Mesendoderm (in vitro differentiated cells): ENCODE data around the gene GRIK4.

Experiments used
- DNase-seq: peaks from one replicate; pipeline ENCODE4 v3.0.0; 2013
- H2AK5ac ChIP-seq: 2 replicates; pipeline ENCODE4 v1.6.1; 2013; ENCODE audit warnings: low read length, inconsistent platforms
- H2BK120ac ChIP-seq: 2 replicates; pipeline ENCODE4 v1.6.1; 2013; ENCODE audit warnings: low read depth, mild to moderate bottlenecking, low read length, moderate library complexity, mixed read lengths
- H2BK15ac ChIP-seq: replicated peaks from 2 replicates; pipeline ENCODE4 v1.6.1; 2013; ENCODE audit warnings: low read depth, mild to moderate bottlenecking, moderate library complexity
- H2BK5ac ChIP-seq: 2 replicates; pipeline ENCODE4 v1.6.1; 2013; ENCODE audit warnings: low read length, inconsistent platforms
- H3K18ac ChIP-seq: 2 replicates; pipeline ENCODE4 v1.6.1; 2013; ENCODE audit warnings: mild to moderate bottlenecking, low read length, mixed read lengths
- H3K23ac ChIP-seq: one replicate; pipeline ENCODE4 v1.6.1; 2013; ENCODE audit warnings: low read length
- H3K27ac ChIP-seq: 2 replicates; pipeline ENCODE4 v1.5.1; 2013; ENCODE audit warnings: low read depth, mild to moderate bottlenecking, inconsistent platforms, low read length, moderate library complexity
- H3K27me3 ChIP-seq: 2 replicates; pipeline ENCODE4 v1.6.1; 2013; ENCODE audit warnings: low read length, control low read depth, mild to moderate bottlenecking, inconsistent platforms; ENCODE audit not compliant: insufficient read depth, poor library complexity
- H3K36me3 ChIP-seq: 2 replicates; pipeline ENCODE4 v1.6.1; 2013; ENCODE audit warnings: low read length, inconsistent platforms; ENCODE audit not compliant: control insufficient read depth, insufficient read depth
- H3K4ac ChIP-seq: one replicate; pipeline ENCODE4 v1.6.1; 2013; ENCODE audit warnings: low read depth, mild to moderate bottlenecking, low read length, moderate library complexity
- H3K4me1 ChIP-seq: 2 replicates; pipeline ENCODE4 v1.6.1; 2013; ENCODE audit warnings: low read depth, low read length, inconsistent platforms; ENCODE audit not compliant: control insufficient read depth
- H3K4me2 ChIP-seq: 2 replicates; pipeline ENCODE4 v1.6.1; 2013; ENCODE audit warnings: low read length
- H3K4me3 ChIP-seq: 2 replicates; pipeline ENCODE4 v1.5.1; 2013; ENCODE audit warnings: mild to moderate bottlenecking, low read length
- H3K56ac ChIP-seq: one replicate; pipeline ENCODE4 v1.6.1; 2013; ENCODE audit warnings: low read length
- H3K79me1 ChIP-seq: 2 replicates; pipeline ENCODE4 v1.6.1; 2013; ENCODE audit warnings: low read length, inconsistent platforms
- H3K79me2 ChIP-seq: 2 replicates; pipeline ENCODE4 v1.6.1; 2013; ENCODE audit warnings: mild to moderate bottlenecking, low read length; ENCODE audit not compliant: control insufficient read depth, insufficient read depth
- H3K9ac ChIP-seq: 2 replicates; pipeline ENCODE4 v1.6.1; 2013; ENCODE audit warnings: low read length, inconsistent platforms
- H4K5ac ChIP-seq: one replicate; pipeline ENCODE4 v1.6.1; 2013; ENCODE audit warnings: low read length
- H4K8ac ChIP-seq: one replicate; pipeline ENCODE4 v1.6.1; 2013; ENCODE audit warnings: low read depth, mild to moderate bottlenecking, control low read depth, low read length, moderate library complexity
- WGBS: extraction: QIAGEN DNeasy Blood & Tissue Kit; methylation state at CpG from one replicate; pipeline ENCODE4 v1.1.7; 2013; ENCODE audit warnings: low lambda C conversion rate, missing lambda C conversion rate; ENCODE audit not compliant: insufficient coverage; ENCODE audit errors: extremely low coverage; 5-methylcytosine and 5-hydroxymethylcytosine counted together

GRIK4 gene

DNA sequence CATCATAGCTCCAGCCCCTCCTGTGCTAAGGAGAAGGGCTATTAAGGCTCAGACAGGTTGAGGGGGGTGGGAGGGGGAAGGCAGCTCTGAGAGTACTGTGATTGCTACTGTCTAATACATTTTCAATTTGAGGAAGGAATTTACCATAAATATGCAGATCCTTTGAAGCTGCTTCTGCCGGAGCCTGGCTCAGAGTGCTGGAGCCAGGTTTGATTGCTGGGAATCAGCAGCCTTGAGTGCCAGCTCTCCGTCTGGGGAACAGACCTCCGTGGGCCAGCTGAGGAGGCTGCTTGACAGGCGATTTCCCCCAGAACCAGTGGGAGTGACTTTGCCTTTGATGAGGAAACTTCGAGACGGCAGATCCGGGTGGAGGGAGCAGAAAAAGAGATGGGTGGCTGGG, 370.6 kb downstream of the GRIK4 start:
- no peak overlapping the region for H4K5ac ChIP-seq
- no peak overlapping the region for H3K4ac ChIP-seq
- H3K23ac ChIP-seq, result no peak overlapping the region
- H3K9ac ChIP-seq, result no peak overlapping the region
- no peak overlapping the region for H3K4me3 ChIP-seq
- H2BK15ac ChIP-seq, result no peak overlapping the region
- H3K36me3 ChIP-seq, result no peaks in the 10 kb centered on the region
- H2BK120ac ChIP-seq, result no peak overlapping the region
- no peaks in the 10 kb centered on the region for H3K79me1 ChIP-seq
- no CpG with 5 or more reads among the region's 7 CpGs for WGBS
- H3K27me3 ChIP-seq, result no peaks in the 10 kb centered on the region
- H3K27ac ChIP-seq, result no peak overlapping the region
- H3K18ac ChIP-seq, result no peak overlapping the region
- H3K56ac ChIP-seq, result no peak overlapping the region
- H3K4me1 ChIP-seq, result peaks cover 5% of the 10 kb centered on the region
- no peaks in the 10 kb centered on the region for H3K79me2 ChIP-seq
- no peak overlapping the region for H3K4me2 ChIP-seq
- DNase-seq, result no peak
- H4K8ac ChIP-seq, result no peak overlapping the region
- H2BK5ac ChIP-seq, result no peak overlapping the region
- no peak overlapping the region for H2AK5ac ChIP-seq

DNA sequence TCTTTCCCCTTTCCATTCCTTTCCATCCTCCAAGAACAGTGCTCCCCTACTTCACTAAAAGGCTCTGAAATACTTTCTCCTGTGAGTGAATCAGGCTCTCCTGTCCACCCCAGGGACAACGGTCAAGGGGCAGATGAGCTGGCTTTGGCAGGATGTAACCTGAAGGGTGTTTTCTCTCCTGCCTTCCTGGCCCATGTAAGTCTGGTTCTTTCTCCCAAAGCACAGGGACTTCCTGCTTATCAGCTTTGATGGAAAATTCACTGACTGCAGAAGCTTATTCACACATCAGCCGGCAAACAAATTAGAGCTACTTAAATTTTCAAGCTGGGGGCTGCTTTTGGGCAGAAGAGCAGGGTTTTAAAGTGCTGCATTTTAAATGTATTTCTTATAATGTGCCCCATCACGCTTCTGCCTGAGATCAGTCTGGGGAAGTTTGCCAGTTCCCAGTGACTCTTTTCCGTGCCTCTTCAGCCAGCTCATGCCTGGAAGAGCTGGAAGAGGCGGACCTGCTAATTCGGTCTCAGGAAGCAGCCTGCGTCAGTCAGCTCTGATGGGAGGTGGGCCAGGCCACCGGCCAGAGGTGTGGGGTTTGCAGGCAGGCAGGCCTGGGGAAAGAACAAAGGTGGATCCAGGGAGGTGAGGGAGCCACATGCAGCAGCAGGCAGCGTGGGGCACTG, 372.0 kb downstream of the GRIK4 start:
- H3K56ac ChIP-seq, result peak overlapping the region; percentile 51
- H4K8ac ChIP-seq, result no peak overlapping the region
- no peaks in the 10 kb centered on the region for H3K27me3 ChIP-seq
- peaks cover 5% of the 10 kb centered on the region for H3K4me1 ChIP-seq
- H3K79me1 ChIP-seq, result no peaks in the 10 kb centered on the region
- no peak overlapping the region for H3K27ac ChIP-seq
- H2BK15ac ChIP-seq, result no peak overlapping the region
- DNase-seq, result peak; percentile 80
- H4K5ac ChIP-seq, result no peak overlapping the region
- no peaks in the 10 kb centered on the region for H3K36me3 ChIP-seq
- H3K9ac ChIP-seq, result peak overlapping the region; percentile 15
- no peak overlapping the region for H2BK120ac ChIP-seq
- H2AK5ac ChIP-seq, result no peak overlapping the region
- no peak overlapping the region for H3K18ac ChIP-seq
- no peak overlapping the region for H3K4me2 ChIP-seq
- no peak overlapping the region for H3K4ac ChIP-seq
- H2BK5ac ChIP-seq, result no peak overlapping the region
- H3K79me2 ChIP-seq, result no peaks in the 10 kb centered on the region
- no peak overlapping the region for H3K4me3 ChIP-seq
- no peak overlapping the region for H3K23ac ChIP-seq
- no CpG with 5 or more reads among the region's 9 CpGs for WGBS

DNA sequence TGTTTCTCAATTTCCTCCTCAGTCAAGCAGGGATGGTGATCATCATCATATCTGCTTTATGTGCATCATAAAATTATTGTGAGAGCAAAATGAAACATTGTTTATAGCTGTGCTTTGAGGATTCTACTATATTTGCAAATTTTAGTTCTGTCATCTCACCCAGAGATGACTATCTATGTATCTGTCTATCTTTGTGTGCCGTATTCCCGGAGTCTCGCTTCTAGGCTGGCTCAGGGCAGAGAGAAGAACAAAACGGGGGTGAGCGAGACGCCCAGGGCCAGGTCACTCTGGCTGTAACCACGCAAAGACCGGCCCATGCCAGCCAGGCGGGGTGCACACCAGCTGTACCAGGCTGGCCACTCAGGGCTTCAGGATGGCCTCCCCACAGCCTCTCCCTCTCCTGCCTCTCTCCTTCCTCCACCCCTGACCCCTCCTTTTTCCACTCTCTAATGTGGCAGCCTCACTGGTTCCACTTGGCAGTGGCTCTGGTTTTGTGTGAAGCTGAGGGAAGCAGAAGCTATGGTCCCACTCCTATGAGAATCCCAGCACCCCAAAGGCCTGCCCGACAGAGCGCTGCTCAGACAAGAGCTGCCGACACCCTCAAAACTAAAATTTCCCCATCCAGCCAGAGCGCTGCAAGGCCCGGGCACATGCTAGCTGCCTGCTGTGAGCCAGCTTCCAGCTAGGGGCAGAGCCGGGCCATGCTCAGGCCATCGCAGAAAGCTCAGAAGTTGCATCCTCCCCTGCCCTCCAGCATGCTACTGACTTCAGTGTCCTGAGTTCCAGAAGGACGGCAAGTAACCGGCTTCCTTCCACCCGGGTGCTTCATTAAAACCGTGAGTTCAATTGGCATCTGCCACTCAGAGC, 372.8 kb downstream of the GRIK4 start:
- no peak overlapping the region for H3K4me2 ChIP-seq
- H3K4me1 ChIP-seq, result peaks cover 5% of the 10 kb centered on the region
- no peak overlapping the region for H2AK5ac ChIP-seq

DNA sequence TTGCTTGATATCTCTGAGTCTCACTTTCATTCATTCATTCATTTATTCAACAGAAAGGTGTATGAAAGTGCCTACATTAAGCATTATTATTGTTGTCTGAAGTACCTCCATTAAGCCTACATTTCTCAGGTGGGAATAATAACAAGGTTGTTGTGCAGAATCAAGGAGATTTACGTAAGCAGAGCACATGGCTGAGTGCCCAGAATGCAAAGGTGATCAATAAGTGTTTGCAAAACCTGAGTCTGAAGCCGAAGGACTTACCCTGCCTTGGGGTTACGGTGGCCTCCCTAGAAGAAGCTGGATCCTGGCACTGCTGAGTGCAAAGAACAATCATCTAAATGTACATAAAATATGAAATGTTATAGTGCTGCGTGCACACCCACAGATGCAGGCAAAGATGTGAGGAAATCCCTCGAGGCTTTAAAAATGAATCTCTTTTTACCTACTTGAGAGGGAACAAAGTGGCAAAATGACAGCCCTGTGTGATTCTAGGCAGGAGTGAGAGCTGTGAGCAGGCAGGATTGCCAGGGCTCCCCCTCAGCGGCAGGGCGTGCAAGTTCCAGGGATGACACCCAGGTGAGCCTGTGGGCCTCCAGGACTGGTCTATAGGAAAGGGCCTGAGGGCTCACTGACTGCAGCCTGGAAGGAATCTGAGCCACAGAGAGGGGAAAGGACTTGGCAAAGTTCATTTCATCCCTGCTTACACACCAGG, 379.2 kb downstream of the GRIK4 start:
- Histone ChIP-seq H3K4me3 (no peak overlapping the region), H2BK5ac (no peak overlapping the region), H3K36me3 (no peaks in the 10 kb centered on the region), H2BK15ac (no peak overlapping the region), H3K9ac (no peak overlapping the region), H2AK5ac (no peak overlapping the region), H3K79me2 (no peaks in the 10 kb centered on the region), H3K56ac (no peak overlapping the region), H3K4me1 (no peaks in the 10 kb centered on the region), H4K5ac (no peak overlapping the region), H3K18ac (no peak overlapping the region), H3K4me2 (no peak overlapping the region), H3K27ac (no peak overlapping the region), H3K23ac (no peak overlapping the region), H3K79me1 (no peaks in the 10 kb centered on the region), H4K8ac (no peak overlapping the region), H3K27me3 (no peaks in the 10 kb centered on the region), H2BK120ac (no peak overlapping the region), H3K4ac (no peak overlapping the region)
- no CpG with 5 or more reads among the region's 7 CpGs for WGBS
- DNase-seq, result no peak

More for the DNA sequence above, 372.8 kb downstream of the GRIK4 start:
- Histone ChIP-seq H3K79me2 (no peaks in the 10 kb centered on the region), H4K5ac (no peak overlapping the region), H3K56ac (peak overlapping the region; percentile 35), H2BK120ac (no peak overlapping the region), H3K9ac (no peak overlapping the region), H2BK15ac (no peak overlapping the region), H3K4ac (no peak overlapping the region), H3K18ac (no peak overlapping the region), H2BK5ac (no peak overlapping the region), H3K27me3 (no peaks in the 10 kb centered on the region), H3K79me1 (no peaks in the 10 kb centered on the region), H4K8ac (no peak overlapping the region), H3K27ac (no peak overlapping the region), H3K36me3 (no peaks in the 10 kb centered on the region), H3K4me3 (no peak overlapping the region), H3K23ac (no peak overlapping the region)
- WGBS, result no CpG with 5 or more reads among the region's 20 CpGs
- DNase-seq, result no peak

DNA sequence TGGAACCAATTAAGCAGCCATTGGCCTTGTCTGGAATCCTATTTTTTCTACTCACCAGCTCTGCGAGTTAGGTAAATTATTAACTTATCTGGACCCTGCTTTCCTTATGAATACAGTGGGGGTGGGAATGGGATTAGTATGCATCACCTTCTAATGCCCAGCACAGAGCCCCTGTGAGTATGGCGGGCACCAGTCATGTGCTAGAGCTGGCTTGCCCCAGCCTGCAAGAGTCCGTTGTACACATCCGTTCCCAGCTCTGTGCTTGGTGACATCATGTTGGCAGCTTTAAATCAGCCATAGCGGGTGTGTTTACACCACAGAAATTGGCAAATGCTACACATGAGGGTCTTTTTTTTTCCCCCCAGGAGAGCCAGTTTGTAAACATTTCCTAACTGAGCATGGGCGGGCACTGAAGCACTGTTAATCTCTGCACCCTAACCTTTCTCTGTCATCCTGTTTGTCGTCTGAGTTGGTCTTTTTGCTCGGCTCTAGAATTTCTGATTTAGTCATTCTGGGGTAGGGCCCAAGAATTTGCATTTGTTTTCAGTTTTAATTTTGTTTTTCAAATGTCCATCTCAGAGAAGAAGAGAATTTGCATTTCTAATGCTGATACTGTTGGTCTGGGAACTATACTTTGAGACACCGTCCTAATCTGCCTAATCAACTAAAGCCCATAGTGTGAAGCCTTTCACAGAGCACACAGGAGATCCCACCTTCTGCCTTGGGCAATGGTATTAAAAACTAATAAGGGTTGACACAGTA, 382.1 kb downstream of the GRIK4 start:
- Histone ChIP-seq H3K9ac (no peak overlapping the region), H4K5ac (no peak overlapping the region), H3K4me3 (no peak overlapping the region), H3K4me2 (no peak overlapping the region), H3K4ac (no peak overlapping the region), H3K79me2 (no peaks in the 10 kb centered on the region), H2BK5ac (no peak overlapping the region), H3K56ac (no peak overlapping the region), H2AK5ac (no peak overlapping the region), H2BK15ac (no peak overlapping the region), H3K4me1 (no peaks in the 10 kb centered on the region), H3K18ac (no peak overlapping the region), H2BK120ac (no peak overlapping the region), H4K8ac (no peak overlapping the region), H3K79me1 (no peaks in the 10 kb centered on the region), H3K23ac (no peak overlapping the region), H3K27me3 (no peaks in the 10 kb centered on the region), H3K27ac (no peak overlapping the region), H3K36me3 (no peaks in the 10 kb centered on the region)
- DNase-seq, result no peak
- no CpG with 5 or more reads among the region's 9 CpGs for WGBS
